GM18511 (cell line): Measurements from ENCODE around the gene BACH2.

Source experiments
- ATAC-seq: cut with Tn5 transposase; IDR thresholded peaks from one replicate; pipeline ENCODE4 v1.9.1; 2021; ENCODE audit warnings: mild to moderate bottlenecking, moderate library complexity; ENCODE audit not compliant: unreplicated experiment

The BACH2 gene

DNA sequence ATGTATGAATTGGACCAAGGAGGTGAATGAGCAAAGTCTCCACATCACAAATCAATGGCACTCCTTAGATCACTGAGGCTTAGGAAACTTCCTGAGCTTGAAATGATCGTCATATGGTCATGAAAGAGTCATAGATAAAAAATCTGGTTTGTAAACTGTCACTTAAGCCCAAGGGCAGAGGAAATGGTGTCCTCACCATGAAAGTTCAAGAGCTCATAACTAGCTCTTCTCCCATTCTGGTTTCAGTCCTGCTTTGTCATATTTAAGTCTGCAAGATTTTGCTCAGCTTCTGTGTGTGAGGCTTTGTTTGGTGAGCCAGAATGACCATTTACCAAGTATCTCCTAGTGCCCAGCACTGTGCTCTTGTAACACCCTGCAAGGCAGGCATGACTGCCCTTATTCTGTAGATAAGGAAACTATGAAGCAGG is 341.9 kb downstream of the BACH2 start:
- no peak for ATAC-seq

DNA sequence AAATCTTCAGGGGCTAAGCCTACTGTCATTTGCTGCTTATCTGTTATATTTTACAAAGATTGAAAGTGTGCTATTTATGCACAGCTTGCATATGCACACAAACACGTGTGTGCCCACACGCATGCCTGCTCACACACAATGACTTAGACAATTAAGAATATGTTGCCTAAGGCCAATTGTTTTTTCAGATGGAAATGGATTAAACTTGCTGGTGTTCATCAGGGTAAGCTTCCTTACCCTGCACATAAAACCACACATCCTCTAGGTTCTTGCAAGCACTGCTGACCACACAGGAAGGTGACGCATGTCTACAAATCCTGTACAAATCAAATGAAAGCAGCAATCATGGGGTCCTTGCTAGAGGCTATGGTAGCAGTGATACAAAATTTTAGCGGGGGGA is 344.0 kb downstream of the BACH2 start:
- no peak for ATAC-seq

DNA sequence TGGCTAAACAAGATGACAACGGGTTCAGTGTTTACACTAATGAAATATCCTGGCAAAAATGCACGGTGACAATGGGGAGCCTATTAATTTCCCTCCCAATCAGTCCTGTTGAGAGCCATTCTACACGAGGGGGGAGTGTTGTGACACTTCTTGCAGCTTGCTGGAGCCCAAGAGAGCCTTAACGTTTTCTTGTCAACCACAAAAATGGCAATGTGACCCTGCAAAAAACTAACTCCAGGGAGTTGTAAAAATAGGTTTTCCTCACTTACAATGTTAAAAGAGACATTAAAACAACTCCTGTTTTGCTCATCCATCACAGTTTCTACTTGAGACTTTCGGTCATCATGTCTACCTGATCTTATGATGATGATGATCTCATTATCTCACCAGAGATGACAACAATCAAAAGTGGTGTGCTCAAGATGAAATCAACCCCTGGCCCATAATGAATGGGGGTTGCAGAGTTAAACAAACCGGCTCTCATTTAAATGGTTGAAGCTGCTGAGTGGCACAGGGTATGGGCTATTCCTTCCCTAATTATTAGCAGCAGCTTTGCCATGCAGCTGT is 344.5 kb downstream of the BACH2 start:
- ATAC-seq, result no peak

DNA sequence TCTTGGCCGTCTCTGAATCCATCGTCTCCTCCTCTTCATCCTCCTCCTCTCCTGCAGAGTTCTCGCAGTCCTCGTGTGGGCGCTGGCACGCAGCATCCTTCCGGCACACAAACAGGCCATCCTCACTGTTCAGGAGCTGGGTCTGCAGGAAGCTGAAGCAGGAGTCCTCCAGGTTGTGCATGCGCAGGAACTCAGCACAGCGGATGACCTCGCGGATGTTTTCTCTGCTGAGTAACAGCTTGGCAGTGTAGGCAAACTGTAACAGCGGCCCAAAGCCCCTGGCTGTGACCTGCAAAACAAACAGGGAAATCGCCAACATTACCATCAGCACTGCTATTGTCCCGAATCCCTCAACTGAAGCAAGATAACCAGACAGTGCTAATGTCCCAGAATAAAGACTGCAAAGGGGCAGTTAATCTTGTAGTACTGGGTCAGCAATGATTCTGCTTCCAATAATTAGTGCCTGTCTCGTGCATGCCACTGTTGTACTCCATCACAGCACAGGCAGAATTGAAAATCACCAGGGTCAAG is 345.0 kb downstream of the BACH2 start:
- no peak for ATAC-seq

DNA sequence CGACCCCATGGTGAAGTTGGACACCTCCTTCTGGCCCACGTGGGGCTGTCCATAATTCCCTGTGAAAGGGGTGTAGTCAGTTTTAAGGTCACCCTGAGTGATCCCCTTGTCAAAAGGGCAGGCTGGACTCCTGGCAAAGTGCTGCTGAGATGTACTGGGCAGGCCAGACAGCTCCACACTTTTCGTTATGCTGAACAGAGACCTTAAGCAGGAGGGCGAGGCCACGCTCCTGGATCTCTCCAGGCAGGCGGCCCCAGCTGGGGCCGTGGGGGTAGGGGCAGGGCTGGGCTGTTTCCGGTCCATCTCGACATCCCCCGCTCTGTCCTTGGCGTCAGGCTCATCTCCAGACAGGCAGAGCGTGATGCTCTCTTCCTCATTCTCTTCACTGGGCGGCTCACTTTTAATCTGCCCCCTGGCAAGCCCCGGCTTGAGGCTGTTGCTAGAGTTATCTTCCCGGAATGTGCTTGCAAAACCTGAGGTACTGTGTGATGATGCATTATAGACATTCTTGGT is 345.7 kb downstream of the BACH2 start:
- ATAC-seq, result no peak

DNA sequence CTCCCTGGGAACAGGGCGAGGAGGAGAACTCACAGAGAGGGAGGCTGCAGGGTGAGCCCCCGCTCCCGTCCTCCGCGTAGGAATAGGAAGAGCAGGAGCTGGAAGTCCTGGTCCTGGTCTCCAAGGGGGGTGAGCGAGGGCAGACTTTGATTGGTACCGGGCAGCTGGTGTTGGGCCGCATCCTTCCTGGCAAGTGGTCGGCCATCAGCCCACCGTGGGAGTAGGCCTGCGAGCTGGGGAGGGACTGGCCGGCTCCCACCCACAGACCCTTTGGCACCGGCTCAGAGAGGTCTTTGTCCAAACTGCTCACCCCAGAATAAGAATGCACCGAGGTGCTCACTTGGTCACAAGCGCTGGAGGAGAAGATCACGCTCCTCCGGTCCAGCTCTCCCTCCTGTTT is 346.2 kb downstream of the BACH2 start:
- ATAC-seq, result no peak

DNA sequence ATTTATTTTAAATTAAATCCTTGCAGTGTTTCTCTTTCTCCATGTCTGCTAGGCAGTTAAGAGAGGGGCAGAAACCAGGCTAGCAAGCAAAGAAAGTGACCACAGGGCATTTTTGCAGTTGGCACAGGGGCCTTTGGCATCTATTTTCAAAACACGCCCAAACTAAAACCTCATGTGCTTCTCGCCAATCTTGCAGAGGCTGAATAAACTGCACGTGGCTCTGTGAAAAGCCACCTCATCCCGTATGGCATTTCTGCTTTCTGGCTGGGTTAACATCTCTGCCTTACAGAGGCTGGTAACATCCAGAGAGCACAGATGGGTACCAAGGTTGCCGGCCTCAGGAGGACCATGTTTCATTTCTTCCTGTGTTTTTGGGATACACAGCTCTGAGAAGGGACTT is 347.8 kb downstream of the BACH2 start:
- ATAC-seq, result no peak

DNA sequence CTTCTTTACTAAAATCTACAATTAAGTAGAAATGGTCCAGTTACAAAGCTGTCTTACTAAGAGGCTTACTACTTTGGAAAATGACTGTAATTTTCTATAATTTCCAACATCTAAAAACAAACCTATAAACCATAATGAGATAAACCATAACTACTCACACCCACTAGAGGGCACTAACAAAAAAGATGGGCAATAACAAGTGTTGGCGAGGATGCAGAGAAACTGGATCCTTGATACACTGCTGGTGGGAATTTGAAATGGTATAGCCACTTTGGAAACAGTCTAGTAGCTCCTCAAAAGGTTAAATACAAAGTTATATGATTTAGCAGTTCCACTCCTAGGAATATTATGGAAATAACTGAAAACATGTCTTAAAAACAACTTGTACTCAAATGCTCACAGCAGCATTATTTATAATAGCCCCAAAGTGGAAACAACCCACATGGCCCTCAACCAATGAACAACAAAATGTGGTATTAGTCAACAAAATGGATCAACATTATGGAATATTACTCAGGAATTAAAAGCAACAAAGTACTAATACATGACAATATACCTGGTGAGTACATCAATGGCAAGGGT is 351.7 kb downstream of the BACH2 start:
- ATAC-seq, result no peak

DNA sequence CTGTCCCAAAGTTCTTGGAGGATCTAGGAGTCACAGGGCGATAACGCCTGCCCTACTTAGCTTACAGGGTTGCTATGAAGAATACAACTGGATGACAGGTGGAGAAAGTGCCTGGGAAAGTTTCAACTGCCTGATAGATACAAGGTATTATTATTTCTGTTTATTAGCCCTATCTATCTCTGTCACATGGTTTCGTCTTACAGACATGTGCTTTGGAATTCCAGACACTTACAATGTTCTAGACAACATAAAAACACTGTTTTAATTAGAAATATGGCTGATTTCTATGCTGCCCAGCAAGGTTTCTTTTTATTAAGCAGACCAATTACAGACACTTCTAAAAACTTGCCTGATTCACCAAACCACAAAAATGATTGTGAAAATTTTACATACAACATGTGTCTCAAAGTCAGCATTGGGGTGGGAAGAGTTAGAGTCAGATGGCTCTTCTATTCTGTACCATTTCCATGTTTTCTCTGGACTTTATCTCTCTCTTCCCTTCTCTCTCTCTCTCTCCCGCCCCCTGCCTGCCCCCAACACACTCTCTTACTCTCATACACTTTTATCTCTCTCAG is 352.4 kb downstream of the BACH2 start:
- ATAC-seq, result no peak

DNA sequence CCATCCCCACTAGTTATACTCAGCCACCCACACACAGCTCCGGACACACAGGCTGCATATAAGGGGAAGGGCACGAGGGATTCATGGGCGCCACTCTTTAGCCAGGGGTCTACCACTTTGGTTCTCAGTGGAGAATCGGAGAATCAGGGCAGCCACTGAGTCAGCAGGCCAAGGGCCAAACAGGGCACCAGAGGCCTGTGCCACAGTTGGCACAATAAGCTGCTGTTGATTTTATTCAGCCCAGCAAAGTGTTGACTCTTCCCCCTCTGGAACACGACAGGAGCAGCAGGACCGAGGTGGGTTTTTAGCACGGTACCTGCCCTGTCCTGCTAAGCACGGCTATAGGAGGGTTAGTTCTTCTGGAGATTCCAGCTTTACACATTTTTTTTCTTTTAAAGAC is 354.0 kb downstream of the BACH2 start:
- no peak for ATAC-seq

DNA sequence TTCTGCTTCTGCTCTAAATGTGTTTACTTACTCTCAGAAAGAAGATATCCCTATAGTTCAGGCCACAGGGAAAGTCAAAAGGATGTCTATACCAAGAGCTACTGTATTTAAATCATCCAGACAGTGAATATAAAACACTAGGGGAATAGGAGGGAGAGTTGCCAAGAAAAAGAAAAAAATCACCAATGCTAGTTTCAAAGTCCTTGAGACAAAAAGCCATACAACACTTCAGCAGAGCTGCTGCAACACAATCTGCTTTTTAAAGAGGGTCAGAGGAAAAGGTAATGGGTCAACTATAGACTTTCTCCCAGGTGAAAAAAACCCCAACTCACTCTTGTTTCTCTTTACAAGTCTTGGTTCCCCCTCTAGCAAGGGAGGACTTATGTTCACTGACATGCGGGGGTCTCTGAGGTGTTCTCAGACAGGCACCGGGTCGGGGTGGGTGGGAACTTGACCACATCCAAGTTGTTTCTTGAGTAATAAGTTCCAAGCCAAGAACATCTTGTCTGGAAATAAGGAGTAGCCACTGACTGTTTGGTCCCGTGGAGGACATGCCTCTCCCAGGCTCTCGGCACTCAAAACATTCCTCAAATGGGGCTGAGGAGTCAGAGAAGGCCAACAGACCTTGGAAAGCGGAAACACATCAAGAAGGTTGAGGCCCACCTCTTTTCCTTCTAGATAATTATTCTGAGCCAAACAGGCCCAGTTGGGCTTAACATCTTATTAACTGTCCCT is 354.7 kb downstream of the BACH2 start:
- ATAC-seq, result no peak

DNA sequence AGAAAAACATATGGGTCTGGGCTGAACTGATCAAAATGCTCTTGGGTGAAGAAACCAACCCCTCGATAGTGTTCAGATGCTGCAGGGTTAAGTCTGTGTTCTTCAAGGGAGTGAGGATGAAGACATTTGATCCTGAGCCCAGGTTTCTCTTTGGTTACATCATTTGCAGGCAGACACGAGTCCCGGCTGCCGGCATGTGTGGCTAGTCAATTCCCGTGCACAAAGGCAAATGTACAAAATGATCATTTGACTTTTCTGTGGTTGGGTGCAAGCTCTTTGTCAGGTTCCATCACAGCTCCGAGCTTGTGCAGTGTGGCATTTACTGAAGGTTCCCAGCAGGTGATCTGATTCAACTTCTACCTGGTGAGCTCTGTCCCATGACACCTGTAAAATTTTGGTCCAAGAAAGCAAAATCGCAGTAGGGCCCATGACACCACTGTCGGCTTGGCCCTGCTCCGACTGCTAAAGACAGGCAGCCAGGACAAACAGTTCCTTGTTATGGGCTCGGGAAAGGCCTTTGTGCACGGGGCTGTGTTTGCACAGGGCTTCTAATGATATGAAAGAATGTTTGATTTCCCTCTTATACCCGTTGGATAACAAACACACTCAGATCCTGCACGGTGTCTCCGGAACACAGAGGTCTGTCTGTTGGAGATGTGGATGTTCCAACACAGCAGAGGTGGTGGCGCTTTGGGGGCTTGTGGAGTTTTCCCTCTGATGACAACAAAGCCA is 355.4 kb downstream of the BACH2 start:
- ATAC-seq, result no peak

DNA sequence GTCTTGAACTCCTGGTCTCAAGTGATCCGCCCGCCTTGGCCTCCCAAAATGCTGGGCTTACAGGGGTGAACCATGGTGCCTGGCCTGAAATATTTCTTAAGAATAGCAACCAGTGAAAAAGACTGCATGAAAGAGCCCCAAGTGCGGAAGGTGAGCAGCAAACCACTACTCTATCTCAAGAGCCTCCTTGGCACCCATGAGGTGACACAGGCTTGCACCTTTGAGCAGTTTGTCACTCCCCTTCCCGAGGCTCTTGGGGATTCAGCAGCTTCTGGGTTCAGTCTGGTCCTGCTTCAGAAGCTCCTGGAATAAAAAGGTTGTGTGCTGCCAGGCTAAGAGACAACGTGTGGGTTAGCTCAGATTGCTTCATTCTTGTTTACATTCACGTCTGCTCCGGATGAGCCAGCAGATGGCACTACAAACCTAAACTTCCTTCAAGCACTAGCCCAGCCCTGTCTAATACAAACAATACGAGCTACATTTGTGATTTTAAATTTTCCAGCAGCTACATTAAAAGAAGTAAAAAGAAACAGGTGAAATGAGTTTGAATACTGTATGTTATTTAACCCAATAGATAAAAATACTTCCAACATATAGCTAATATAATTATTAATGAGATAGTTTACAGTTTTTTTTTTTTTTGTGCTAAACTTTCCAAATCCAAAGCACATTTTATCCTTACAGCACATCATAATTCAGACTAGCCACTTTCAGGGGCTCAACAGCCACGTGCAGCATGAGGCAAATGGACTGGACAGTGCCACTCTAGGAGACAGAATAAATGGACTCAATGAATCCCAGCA is 356.2 kb downstream of the BACH2 start:
- ATAC-seq, result peak; percentile 86

DNA sequence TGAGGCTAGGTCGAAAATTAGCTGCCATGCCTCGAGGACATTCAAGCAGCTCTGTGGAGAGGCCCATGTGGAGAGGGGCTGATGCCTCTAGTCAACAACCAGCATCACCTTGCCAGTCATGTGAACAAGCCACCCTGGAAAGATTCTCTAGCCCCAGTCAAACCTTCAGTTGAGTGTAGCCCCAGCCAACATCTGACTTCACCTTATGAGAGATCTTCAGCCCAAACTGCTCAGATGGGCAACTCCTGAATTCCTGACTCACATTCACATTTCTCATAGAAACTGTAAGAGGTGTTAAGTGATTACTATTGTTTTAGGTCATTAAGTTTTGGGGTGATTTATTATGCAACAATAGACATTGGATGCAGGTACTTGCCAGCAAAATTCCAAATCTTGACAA is 357.5 kb downstream of the BACH2 start:
- ATAC-seq, result no peak

DNA sequence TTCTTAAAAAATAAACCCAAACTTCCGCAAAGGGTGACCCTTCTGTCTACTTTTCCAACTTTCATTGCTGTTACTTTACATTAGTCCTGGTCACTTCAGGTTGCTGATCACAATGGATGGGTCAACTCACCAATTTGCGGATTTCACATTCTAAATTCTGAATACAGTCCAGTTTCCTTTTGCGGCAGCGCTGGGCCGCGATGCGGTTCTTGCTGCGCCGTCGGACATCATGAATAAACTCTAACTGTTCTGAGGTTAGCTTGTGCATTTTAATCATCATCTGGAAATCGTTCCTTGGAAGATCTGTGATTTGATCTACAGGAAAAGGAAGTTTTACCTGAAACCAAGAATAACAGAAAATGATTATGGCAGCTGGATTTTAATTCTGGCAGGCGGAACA is 358.6 kb downstream of the BACH2 start:
- no peak for ATAC-seq

DNA sequence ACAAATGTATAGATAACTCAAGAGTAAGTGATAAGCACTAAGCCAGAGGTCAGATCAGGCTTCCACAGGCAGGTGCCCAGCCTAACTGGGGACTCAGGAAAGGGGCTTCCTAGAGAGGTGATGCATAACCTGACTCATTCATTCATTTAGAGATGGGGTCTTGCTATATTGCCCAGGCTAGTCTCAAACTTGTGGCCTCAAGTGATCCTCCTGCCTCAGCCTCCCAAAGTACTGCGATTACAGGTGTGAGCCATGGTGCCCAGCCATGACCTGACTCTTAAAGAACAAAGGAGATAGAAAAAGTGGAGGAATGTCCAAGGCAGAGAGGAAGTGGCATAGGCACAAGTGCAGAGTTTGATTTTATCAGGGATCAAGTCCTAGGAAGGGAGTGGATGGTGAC is 360.5 kb downstream of the BACH2 start:
- no peak for ATAC-seq

DNA sequence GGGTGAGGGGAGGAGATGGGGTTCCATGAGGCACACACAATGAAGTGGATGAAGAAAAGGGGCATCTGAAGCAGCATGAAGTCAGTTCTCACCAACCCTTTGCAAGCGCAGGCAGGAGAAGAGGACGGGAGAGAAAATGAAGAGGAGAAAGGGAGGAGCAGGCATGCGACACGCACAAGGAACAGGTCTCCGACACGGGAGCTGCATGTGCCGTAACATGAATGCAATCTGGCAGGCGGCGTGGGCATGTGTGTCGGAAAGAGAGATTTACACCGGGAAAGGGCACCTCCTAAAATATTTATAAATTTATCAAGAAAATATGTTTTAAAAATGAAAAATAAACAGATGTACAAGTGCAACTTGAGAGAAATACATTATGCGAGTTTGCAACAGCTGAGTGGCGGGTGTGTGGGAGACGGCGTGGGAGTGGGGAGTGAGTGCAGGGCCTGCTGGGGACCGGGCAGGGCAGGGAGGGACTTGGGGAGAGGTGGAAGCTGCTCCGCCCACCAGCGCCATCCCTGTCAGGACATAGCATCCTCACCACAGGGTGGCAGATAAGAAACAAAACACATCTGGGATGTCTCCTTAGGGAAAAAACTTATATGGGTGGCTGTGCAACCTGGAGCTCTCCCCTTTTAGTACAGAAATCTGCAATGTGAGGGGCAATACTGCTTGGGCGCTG is 361.8 kb downstream of the BACH2 start:
- no peak for ATAC-seq

DNA sequence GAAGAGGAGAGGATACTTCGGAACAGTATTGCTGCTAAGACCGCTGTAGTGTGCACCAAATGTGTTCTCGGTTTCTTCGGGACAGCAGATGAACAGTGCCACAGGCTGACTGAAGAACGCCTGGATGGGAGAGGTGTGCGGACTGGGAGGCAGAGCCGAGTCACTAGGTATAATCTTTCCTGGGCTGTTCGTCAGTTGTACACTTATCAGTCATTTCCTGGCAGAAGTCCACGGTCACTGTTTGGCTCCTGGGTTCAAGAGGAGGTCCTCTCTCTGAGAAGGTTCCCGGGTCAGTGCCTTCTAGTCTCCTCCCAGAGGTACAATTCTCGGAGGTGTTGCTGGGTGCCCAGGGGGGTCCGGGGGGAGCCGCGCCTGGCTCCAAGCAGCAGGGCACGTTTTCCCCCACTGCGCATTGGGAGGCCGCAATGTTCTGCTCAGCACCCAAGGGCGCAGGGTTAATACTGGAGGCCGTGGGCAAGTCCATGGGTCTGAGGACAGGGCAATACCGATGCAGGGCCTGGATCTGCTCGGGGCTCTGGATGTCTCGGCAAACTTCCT is 364.3 kb downstream of the BACH2 start:
- ATAC-seq, result no peak

DNA sequence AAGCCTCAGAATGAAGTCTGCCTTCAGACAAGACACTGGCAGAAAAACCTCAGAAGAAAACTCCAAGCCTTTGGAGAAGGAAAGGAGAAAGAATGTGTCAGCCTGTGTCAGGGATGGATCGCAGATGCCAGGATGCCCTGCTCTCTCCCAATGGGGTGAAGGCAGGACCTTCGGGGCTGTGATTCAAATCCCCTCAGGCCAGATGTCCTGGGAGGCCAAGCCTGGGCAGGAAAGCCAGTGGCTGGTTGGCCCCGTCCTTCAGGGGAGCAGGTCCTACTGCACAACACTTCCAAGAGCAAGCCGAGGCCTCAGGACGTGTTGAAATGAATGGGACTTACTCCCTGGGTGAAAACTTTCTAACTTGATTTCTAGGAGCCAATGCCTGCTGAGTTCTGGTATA is 365.9 kb downstream of the BACH2 start:
- no peak for ATAC-seq
